Measurements from ENCODE around the gene EMD.

Gene EMD

GRCh38 chrX:154376774-154377173, 2.3 kb upstream of the EMD start:
- H3K79me2 ChIP-seq (ENCODE audit: low read length): peaks cover 19% of the 10 kb centered on the region
- no peaks in the 10 kb centered on the region for H3K9me3 ChIP-seq (replicated peaks; ENCODE audit: insufficient read depth, low read length)
- no peak overlapping the region for H2AFZ ChIP-seq (ENCODE audit: low read length)
- no peak overlapping the region for H3K4me2 ChIP-seq (ENCODE audit: low read depth, low read length)
- no peak overlapping the region for H3K4me3 ChIP-seq (ENCODE audit: low read length)
- H3F3A ChIP-seq (ENCODE audit: insufficient read depth, low read length): peaks cover 4% of the 10 kb centered on the region; the same call in 1 of the 2 replicates
- H3K27me3 ChIP-seq (replicated peaks; ENCODE audit: insufficient read depth, low read length): no peaks in the 10 kb centered on the region
- no peak for DNase-seq
- no peaks in the 10 kb centered on the region for H4K20me1 ChIP-seq (ENCODE audit: insufficient read depth, low read length)
- no peak overlapping the region for H3K27ac ChIP-seq (ENCODE audit: low read length)
- no peaks in the 10 kb centered on the region for H3K9me2 ChIP-seq (replicated peaks; ENCODE audit: insufficient read depth, low read length)
- peaks cover 8% of the 10 kb centered on the region; the same call in 1 of the 2 replicates for H3K4me1 ChIP-seq (ENCODE audit: low read length)
- no peaks in the 10 kb centered on the region for H3K36me3 ChIP-seq (replicated peaks; ENCODE audit: insufficient read depth, low read length)
- no peak overlapping the region for H3K9ac ChIP-seq (ENCODE audit: low read length)
- TF ChIP-seq EZH2 (optimal IDR thresholded peaks at IDR 0.05; ENCODE audit: low read depth, low read length): no peak
- TF ChIP-seq EZH2phosphoT487 (IDR thresholded peaks at IDR 0.05; ENCODE audit: low read length): no peak
- TF ChIP-seq, protein P1, sequence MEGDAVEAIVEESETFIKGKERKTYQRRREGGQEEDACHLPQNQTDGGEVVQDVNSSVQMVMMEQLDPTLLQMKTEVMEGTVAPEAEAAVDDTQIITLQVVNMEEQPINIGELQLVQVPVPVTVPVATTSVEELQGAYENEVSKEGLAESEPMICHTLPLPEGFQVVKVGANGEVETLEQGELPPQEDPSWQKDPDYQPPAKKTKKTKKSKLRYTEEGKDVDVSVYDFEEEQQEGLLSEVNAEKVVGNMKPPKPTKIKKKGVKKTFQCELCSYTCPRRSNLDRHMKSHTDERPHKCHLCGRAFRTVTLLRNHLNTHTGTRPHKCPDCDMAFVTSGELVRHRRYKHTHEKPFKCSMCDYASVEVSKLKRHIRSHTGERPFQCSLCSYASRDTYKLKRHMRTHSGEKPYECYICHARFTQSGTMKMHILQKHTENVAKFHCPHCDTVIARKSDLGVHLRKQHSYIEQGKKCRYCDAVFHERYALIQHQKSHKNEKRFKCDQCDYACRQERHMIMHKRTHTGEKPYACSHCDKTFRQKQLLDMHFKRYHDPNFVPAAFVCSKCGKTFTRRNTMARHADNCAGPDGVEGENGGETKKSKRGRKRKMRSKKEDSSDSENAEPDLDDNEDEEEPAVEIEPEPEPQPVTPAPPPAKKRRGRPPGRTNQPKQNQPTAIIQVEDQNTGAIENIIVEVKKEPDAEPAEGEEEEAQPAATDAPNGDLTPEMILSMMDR (IDR thresholded peaks at IDR 0.05; ENCODE audit: low read length): no peak

DNA sequence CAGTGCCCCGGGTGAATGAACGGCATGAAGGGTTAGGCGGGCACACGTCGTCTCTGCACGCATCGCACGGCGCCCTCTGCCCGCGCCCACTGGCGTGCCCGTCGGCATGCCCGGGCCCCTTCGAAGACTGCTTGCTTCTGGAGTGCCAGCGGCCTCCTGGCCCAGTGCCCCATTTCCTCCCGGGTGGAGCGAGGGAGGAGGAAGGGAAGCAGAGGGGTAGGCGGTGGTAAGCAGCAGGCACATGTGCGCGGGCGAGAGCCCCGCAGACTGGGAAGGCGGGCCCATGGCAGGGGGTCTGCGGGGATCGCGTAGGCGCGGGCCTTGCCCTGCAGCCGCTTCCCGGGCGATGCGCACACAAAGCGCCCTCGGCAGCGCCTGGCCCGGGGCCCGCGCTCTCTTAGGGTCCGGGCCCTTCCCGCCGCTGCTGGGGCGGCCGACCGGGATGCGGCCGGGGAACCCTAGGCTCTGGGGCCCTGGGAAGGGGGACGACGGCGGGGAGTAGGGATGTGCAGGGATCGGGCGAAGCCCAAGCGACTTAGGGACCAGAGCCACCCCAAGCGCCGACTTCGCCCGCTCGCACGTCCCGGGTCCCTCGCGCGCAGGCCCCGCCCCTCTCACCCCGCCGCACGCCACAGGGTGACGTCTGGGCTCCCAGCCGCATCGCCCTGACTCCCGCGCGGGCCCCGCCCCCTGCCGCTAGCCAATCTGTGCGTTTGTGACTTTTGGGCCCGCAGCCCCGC, 866 bp upstream of the EMD start:
- Histone ChIP-seq H3K36me3 (replicated peaks; ENCODE audit: insufficient read depth, low read length) (no peaks in the 10 kb centered on the region), H4K20me1 (ENCODE audit: insufficient read depth, low read length) (no peaks in the 10 kb centered on the region), H3K4me2 (ENCODE audit: low read depth, low read length) (peak overlapping the region; percentile 82), H3K9ac (ENCODE audit: low read length) (peak overlapping the region; percentile 89), H3K9me3 (replicated peaks; ENCODE audit: insufficient read depth, low read length) (no peaks in the 10 kb centered on the region), H3F3A (ENCODE audit: insufficient read depth, low read length) (peaks cover 4% of the 10 kb centered on the region; the same call in 1 of the 2 replicates), H3K4me3 (ENCODE audit: low read length) (peak overlapping the region; percentile 60), H3K4me1 (ENCODE audit: low read length) (peaks cover 6% of the 10 kb centered on the region; the same call in 1 of the 2 replicates), H2AFZ (ENCODE audit: low read length) (no peak overlapping the region; the same call in 1 of the 2 replicates), H3K27me3 (replicated peaks; ENCODE audit: insufficient read depth, low read length) (no peaks in the 10 kb centered on the region), H3K79me2 (ENCODE audit: low read length) (peaks cover 19% of the 10 kb centered on the region), H3K9me2 (replicated peaks; ENCODE audit: insufficient read depth, low read length) (no peaks in the 10 kb centered on the region), H3K27ac (ENCODE audit: low read length) (peak overlapping the region; percentile 92)
- no peak for DNase-seq
- TF ChIP-seq EZH2phosphoT487 (IDR thresholded peaks at IDR 0.05; ENCODE audit: low read length): no peak
- TF ChIP-seq, protein P1 (IDR thresholded peaks at IDR 0.05; ENCODE audit: low read length): no peak
- TF ChIP-seq EZH2 (optimal IDR thresholded peaks at IDR 0.05; ENCODE audit: low read depth, low read length): no peak

- no peaks in the 10 kb centered on the region for H3K9me3 ChIP-seq (replicated peaks; ENCODE audit: insufficient read depth, low read length)
- peaks cover 19% of the 10 kb centered on the region for H3K79me2 ChIP-seq (ENCODE audit: low read length)
- H4K20me1 ChIP-seq (ENCODE audit: insufficient read depth, low read length): no peaks in the 10 kb centered on the region
- no peaks in the 10 kb centered on the region for H3K27me3 ChIP-seq (replicated peaks; ENCODE audit: insufficient read depth, low read length)
- H3K9me2 ChIP-seq (replicated peaks; ENCODE audit: insufficient read depth, low read length): no peaks in the 10 kb centered on the region
- H3K36me3 ChIP-seq (replicated peaks; ENCODE audit: insufficient read depth, low read length): no peaks in the 10 kb centered on the region
- peak overlapping the region; percentile 80 for H3K4me3 ChIP-seq (ENCODE audit: low read length)
- no peak for DNase-seq
- peak overlapping the region; percentile 99 for H3K9ac ChIP-seq (ENCODE audit: low read length)
- H3K4me2 ChIP-seq (ENCODE audit: low read depth, low read length): peak overlapping the region; percentile 67
- no peak for TF ChIP-seq EZH2phosphoT487 (IDR thresholded peaks at IDR 0.05; ENCODE audit: low read length)
- TF ChIP-seq EZH2 (optimal IDR thresholded peaks at IDR 0.05; ENCODE audit: low read depth, low read length): no peak
- TF ChIP-seq, protein P1 (IDR thresholded peaks at IDR 0.05; ENCODE audit: low read length): no peak
- no peaks in the 10 kb centered on the region for H3K4me1 ChIP-seq (ENCODE audit: low read length)
- peaks cover 4% of the 10 kb centered on the region; the same call in 1 of the 2 replicates for H3F3A ChIP-seq (ENCODE audit: insufficient read depth, low read length)
- H3K27ac ChIP-seq (ENCODE audit: low read length): peak overlapping the region; percentile 81
- no peak overlapping the region for H2AFZ ChIP-seq (ENCODE audit: low read length)
Observed at GRCh38 chrX:154379569-154379951, 465 bp downstream of the EMD start.

Measured in MM.1S (cell line).